Measurements from ENCODE around the gene TMEM256.

The TMEM256 gene

DNA sequence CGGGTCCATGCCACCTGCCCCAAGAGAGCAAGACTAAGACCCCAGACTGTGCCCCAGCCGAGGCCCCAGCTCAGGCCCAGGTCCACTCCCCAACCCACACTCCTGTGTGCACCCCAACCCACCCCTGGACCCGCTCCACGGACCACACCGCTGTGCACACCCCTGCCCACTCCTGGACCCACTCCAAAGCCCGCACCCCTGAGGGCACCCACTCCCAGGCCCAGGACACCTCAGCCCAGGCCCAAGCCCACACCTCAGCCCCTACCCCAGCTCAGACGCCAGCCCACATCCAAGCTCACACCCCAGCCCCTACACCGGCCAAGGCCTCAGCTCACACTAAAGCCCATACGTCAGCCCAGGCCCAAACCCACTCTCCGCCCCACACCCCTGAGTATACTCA is 25.8 kb upstream of the TMEM256 start:
- no peak for DNase-seq (ENCODE audit: low read depth)

DNA sequence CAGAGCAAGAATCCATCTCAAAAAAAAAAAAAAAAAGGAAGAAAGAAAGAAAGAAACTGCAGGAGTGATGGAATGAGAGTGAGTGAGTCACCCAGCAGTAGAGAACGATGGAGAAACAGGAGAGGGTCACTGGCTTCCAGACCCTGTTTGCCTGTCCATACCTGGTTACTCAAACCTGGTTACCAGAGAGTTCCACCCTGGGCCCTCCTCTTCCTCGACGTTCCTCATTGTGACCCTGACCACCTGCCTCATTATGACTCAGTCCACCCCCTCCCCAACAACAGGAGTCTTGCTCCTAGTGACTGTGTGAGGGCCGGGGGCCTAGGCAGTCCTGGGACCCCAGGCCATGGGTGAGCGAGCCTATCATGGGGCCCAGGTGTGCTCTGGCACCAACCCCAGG is 24.7 kb upstream of the TMEM256 start, which contains the start of gene SPEM3:
TSS of gene SPEM3 (plus strand) at position 301 of the 400 bp plus-strand sequence. CDS start at position 347, 46 bp downstream.
- DNase-seq (ENCODE audit: low read depth): no peak

DNA sequence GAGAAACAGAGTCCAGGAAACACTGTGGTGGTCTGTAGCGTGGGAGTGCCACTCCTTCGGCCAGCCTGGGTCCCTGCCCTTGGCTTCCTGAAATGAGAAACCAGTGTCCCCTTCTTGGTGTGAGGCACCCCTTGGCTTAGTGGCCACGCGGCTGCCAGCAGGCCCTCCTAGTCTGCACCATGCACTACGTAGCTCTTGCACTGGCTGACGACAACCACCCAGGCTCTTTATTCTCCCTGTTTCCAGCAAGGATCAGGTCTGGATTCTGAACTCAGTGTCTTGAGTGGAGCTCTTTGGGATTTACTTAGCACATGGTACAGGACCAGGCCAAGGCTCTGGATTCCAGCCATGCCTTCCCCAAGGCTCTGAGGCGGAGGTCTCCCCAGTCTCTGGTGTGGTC is 23.7 kb upstream of the TMEM256 start:
- DNase-seq (ENCODE audit: low read depth): no peak

- DNase-seq (ENCODE audit: low read depth): no peak
Observed at GRCh38 chr17:7426896-7427489, 23.1 kb upstream of the TMEM256 start.

DNA sequence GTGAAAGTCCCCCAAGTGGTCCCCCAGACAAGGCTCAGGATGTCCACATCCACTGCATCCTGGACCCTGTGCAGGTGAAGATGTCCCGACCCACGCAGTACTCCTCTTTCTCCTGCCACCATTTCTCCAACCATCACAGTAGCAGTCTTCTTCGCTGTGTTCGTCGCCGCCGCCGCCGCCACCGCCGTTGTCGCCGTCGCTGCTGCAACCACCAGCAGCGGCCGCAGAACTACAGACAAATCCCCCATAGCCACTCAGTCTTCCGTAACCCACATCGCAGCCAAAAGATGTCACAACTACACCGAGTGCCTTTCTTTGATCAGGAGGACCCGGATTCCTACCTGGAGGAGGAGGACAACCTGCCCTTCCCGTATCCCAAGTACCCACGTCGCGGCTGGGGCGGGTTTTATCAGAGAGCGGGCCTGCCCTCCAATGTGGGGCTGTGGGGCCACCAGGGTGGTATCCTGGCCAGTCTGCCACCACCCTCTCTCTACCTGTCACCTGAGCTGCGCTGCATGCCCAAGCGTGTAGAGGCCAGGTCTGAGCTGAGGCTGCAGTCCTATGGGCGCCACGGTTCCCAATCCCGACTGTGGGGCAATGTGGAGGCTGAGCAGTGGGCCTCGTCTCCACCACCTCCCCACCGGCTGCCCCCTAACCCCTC is 22.4 kb upstream of the TMEM256 start:
- DNase-seq (ENCODE audit: low read depth): no peak

DNA sequence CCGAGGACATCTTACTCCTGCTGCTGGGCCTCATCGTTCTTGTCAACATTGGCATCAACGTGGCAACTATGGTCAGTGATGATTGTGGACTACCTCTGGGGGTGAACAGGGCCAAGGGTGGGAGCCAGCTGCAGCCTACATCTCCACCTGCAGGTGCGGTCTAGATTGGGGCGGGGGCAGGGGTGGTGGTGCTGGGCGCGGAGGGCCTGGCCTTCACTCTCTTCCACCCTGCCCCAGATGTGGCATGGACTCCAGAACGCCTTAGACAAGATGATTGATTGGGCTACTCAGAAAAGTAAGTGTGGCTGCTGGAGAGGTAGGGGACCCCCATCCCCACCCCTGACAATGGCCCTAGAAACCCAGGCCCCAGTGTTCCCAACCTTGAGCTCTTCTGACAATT is 21.9 kb upstream of the TMEM256 start:
- DNase-seq (ENCODE audit: low read depth): no peak

DNA sequence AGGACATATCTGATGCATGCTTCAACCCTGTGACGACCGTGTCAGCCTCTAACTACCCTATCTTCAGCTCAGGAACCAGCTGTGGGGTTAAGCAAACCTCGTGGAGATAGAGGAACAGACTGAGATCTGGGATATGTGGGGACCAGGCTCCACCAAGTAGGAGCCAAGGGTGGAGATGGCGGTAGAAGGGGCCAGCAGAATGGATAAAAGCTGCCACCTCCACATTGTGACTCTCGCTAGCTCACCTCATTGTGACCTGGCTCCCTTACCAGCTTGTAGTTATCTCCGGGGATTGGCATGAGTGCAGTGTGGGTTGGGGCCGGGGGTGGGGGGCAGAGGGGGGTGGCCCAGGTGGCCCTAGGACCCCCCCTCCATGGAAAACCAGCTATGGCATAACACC is 21.4 kb upstream of the TMEM256 start, which contains the start of gene SPEM2:
TSS of gene SPEM2 (plus strand) at position 301 of the 400 bp plus-strand sequence. CDS start at position 374, 73 bp downstream.
- DNase-seq (ENCODE audit: low read depth): no peak

DNA sequence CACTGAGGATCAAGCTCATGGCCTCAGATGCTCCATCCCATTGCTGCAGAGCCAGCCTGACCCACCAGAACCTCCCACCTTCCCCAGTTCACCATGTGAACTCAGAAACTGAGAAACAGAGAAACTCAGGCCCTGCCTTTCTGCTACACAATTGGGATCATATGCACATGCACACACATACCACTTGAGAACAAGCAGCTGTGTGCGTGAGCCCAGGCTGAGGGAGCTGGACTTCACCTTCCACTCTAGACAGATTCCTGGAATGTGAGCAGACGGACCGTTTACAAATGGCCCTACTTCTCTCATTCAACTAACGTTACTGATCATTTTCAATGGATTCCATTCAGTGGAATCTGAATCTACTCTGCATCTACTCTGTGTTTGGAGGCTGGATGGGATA is 19.8 kb upstream of the TMEM256 start:
- no peak for DNase-seq (ENCODE audit: low read depth)

DNA sequence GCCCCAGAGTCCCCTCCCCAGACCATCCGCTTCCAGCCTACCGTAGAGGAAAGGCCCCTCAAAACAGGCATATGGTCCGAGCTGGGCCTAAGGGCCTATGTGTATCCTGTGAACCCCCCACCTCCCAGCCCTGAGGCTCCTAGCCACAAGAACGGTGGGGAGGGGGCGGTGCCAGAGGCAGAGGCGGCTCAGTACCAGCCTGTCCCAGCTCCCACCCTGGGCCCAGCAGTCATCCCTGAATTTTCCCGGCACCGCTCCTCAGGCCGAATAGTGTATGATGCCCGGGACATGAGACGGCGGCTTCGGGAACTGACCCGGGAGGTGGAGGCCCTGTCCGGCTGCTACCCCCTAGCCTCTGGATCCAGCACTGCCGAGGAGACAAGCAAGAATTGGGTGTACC is 17.3 kb upstream of the TMEM256 start:
- no peak for DNase-seq (ENCODE audit: low read depth)

DNA sequence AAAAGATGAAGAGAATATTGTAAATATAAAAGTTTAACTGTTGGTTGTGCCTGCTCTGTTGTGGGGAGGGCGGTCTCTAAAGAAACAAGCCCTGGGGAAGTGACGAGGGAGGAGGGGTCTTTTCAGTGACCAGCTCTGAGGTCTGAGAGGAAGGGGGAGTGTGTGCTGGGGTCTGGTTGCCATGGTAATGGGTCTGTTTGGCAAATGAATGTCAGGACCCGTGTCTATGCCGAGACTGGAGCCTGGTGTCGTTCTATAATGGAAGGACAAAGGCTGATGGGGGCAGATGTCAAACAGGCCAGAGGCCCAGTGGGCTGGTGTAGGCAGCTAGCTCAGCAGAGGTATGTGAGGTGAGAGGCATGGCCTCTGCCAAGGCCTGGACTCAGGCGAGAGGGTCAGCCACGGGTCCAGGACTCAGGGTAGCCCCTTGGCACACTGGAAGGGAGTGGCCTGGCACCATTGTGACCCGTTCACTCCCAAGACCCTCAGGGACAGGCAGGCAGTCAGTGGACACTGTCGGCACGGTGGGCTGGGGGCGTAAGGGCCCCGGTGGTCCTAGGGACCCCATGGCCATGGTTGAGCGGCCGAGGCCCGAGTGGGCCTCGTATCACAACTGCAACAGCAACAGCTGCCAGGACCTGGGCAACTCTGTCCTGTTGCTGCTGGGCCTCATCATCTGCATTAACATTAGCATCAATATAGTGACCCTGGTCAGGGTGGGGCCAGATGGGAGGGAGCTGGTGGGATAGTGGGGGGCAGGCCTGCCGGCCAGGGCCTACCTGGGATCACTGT is 16.1 kb upstream of the TMEM256 start, which contains the start of gene SPEM1:
TSS of gene SPEM1 (plus strand) at position 506 of the 792 bp plus-strand sequence. CDS start at position 567, 61 bp downstream.
- DNase-seq (ENCODE audit: low read depth): no peak

GRCh38 chr17:7418472-7419152 is 14.7 kb upstream of the TMEM256 start:
- DNase-seq (ENCODE audit: low read depth): no peak

DNA sequence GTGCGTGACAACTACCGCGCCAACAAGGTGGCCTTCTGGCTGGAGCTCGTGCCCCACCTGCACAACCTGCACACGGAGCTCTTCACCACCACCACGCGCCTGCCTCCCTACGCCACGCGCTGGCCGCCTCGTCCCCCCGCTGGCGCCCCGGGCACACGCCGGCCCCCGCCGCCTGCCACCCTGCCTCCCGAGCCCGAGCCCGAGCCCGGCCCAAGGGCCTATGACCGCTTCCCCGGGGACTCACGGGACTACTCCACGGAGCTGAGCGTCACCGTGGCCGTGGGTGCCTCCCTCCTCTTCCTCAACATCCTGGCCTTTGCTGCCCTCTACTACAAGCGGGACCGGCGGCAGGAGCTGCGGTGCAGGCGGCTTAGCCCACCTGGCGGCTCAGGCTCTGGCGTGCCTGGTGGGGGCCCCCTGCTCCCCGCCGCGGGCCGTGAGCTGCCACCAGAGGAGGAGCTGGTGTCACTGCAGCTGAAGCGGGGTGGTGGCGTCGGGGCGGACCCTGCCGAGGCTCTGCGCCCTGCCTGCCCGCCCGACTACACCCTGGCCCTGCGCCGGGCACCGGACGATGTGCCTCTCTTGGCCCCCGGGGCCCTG is 13.3 kb upstream of the TMEM256 start:
- no peak for DNase-seq (ENCODE audit: low read depth)

DNA sequence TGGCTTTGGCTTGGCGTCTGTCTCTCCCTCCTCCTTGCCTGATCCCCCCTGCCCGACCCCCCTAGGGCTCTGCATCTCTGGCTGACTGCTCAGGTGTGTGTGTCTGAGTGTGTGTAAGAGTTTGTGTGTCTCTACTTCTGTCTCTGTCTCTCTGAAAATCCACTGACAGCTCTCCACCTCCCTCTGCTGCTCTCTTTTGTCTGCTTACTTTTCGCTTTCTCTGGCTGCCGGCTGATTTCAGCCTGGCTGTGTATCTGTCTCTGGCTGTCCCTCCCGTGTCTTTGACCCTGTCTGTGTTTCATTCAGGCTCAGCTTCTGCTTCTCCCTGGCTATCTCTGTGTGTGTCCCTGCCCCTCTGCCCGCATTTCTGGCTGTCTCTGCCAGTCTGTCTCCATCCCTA is 12.4 kb upstream of the TMEM256 start:
- no peak for DNase-seq (ENCODE audit: low read depth)

DNA sequence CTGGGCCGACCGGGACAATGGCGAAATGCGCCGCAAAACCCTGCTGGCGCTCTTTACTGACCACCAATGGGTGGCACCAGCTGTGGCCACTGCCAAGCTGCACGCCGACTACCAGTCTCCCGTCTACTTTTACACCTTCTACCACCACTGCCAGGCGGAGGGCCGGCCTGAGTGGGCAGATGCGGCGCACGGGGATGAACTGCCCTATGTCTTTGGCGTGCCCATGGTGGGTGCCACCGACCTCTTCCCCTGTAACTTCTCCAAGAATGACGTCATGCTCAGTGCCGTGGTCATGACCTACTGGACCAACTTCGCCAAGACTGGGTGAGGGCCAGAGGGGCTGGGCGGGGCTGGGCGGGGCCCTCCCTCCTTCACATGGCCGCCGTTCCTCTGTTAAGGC is 11.9 kb upstream of the TMEM256 start:
- DNase-seq (ENCODE audit: low read depth): no peak

DNA sequence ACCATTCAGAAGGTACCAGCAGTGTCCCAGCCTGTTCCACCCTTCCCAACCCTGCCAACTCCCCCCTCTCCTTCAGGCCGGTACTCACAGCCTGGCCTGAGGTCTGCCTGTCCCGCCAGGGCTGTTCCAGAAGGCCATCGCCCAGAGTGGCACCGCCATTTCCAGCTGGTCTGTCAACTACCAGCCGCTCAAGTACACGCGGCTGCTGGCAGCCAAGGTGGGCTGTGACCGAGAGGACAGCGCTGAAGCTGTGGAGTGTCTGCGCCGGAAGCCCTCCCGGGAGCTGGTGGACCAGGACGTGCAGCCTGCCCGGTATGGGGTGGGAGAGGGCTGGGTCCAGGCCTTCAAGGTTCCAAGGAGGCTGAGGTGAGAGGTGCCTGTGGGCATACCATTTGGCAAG is 10.9 kb upstream of the TMEM256 start:
- DNase-seq (ENCODE audit: low read depth): no peak

GRCh38 chr17:7413346-7413985 is 9.6 kb upstream of the TMEM256 start:
- DNase-seq (ENCODE audit: low read depth): no peak

DNA sequence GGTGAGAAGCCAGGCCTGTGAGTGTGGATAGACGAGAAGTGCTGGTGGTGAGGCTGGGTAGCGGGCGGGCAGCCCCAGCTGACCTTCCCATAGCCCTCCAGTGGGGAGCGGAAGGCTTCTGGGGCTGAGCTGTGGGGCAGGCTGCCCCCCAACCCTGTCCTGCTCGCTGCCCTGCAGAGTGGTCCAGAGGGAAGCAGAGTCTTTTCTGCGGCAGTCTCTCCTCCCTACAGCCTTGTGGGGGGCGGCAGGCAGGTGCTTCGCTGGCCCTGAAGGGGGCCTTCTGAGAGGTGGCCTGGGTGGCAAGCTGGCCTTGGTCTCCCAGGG is 7.5 kb upstream of the TMEM256 start:
- no peak for DNase-seq (ENCODE audit: low read depth)

DNA sequence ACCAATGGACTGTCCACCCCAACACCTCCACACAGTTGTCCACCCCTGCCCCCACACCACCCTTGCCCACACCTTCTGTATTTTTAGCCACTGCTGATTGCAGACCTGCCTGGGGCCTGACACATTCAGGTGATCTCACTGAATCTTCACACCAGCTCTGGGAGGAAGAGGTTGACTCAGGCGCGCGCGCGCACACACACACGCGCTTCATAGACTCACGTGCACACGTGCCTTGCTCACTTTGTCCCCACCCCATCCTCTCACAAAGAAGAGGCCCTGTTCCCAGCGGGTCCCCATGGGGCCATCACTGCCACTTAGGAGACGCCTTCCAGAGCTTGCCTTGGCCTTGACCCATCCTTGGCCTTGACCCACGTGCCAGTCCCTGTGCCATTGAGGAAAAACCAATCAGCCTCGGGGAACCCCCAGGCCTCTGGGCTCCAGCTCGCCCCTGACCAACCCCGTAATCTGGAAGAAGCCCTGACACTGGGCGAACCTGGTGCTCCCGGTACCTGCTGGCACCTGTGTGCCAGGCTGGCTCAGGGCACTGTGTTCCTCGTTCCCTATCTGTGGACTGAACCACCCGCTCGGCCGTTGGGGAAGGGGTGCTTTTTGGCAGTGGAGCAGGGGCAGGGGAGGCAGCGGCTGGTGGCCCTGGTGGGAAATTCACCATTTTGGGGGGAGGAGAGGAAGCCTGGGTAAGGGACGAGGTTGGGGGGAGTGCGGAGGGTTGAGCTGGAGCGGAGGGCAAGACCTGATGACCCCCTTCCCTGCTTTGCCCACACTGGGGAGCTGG is 6.9 kb upstream of the TMEM256 start:
- DNase-seq (ENCODE audit: low read depth): no peak

DNA sequence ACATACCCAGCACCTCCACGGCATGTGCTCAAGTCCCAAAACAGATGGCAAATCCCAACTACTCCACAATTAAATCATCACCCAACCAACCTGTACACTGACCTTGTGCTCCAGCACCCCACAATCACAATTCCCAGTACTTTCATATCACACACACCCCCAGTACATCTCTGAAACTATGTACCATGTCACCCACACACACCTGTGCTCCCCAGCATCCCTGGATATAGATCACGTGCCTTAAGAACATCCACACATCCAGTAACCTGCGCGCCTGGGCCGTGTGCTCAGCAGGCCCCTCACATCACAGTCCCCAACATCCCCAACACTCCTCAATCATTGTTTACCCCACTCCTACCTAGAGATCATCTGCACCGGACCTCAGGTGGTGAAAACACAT is 5.8 kb upstream of the TMEM256 start:
- DNase-seq (ENCODE audit: low read depth): no peak

DNA sequence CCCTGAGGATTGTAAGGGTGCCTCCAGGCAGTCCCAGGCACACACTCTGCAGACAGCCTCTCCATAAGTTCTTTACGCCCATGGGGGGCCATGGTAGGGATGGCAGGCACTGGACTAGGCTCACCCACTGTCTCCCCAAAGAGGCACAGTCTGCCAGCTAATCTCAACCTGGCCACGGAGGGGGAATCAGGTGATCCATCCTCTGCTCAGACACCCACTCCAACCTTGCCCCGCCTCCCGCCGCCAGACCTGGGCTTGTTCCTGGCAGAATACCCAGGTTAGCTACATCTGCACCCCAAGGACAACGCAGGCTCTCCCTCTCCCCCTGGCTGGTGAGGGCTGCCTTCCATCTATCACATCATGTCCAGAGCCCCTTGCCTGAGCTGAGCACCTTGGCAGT is 5.0 kb upstream of the TMEM256 start:
- no peak for DNase-seq (ENCODE audit: low read depth)

- no peak for DNase-seq (ENCODE audit: low read depth)
Observed at GRCh38 chr17:7408252-7408727, 4.4 kb upstream of the TMEM256 start.

Data from activated T-cell treated with anti-CD3 and anti-CD28 coated beads for 1 hour (primary cell).